Liver (tissue), 9 donors: ENCODE data around the gene IGF1R. TPM values are rescaled to one million over a fixed set of nuclear protein-coding genes. Genes with fewer than 3 reads are reported as not detected.

ENCODE experiments used
- DNase-seq: peaks from one replicate; pipeline ENCODE4 v3.0.0-alpha.2; 2017; ENCODE audit warnings: low spot score
- H3K27ac ChIP-seq, 2 donors: one replicate each; pipeline ENCODE4 v1.7.0; 2013; ENCODE audit warnings: inconsistent platforms in 2 of 2, low read length in 2 of 2, control low read depth in 1 of 2, low read depth in 1 of 2, mild to moderate bottlenecking in 1 of 2
- H3K27me3 ChIP-seq, 4 donors: one replicate each; pipeline versions ENCODE4 v1.6.1 to v1.7.0; 2013; ENCODE audit warnings: low read length in 3 of 4, inconsistent platforms in 1 of 4, mild to moderate bottlenecking in 1 of 4, moderate library complexity in 1 of 4; ENCODE audit not compliant: control insufficient read depth in 4 of 4, insufficient read depth in 4 of 4
- H3K36me3 ChIP-seq, 4 donors: one replicate each; pipeline versions ENCODE4 v1.6.1 to v1.7.0; 2013; ENCODE audit warnings: low read length in 3 of 4, mild to moderate bottlenecking in 3 of 4, low read depth in 1 of 4, moderate library complexity in 1 of 4; ENCODE audit not compliant: control insufficient read depth in 4 of 4, insufficient read depth in 3 of 4
- H3K4me1 ChIP-seq, 4 donors: one replicate each; pipeline versions ENCODE4 v1.6.1 to v1.7.0; 2013; ENCODE audit warnings: low read length in 3 of 4, mild to moderate bottlenecking in 3 of 4, moderate library complexity in 1 of 4; ENCODE audit not compliant: control insufficient read depth in 4 of 4, insufficient read depth in 4 of 4
- H3K4me3 ChIP-seq, 3 donors: one replicate each; pipeline versions ENCODE4 v1.6.1 to v1.7.0; 2013; ENCODE audit warnings: low read length in 3 of 3, control low read depth in 1 of 3, low read depth in 1 of 3, mild to moderate bottlenecking in 1 of 3
- H3K9ac ChIP-seq, 2 donors: one replicate each; pipeline ENCODE4 v1.7.0; 2013; ENCODE audit warnings: low read length in 2 of 2, mild to moderate bottlenecking in 2 of 2, moderate library complexity in 2 of 2, control low read depth in 1 of 2, low read depth in 1 of 2
- H3K9me3 ChIP-seq, 4 donors: one replicate each; pipeline versions ENCODE4 v1.6.1 to v1.7.0; 2013; ENCODE audit warnings: low read length in 3 of 4; ENCODE audit not compliant: control insufficient read depth in 4 of 4
- ATF3 ChIP-seq: IDR thresholded peaks from 2 replicates; pipeline ENCODE4 v1.6.1; 2016; ENCODE audit warnings: antibody characterized with exemption
- EGR1 ChIP-seq, 2 donors: IDR thresholded peaks; 2 replicates each; pipeline ENCODE4 v1.6.1; 2016 to 2018; ENCODE audit warnings: antibody characterized with exemption in 2 of 2, low read depth in 2 of 2
- FOXA1 ChIP-seq: IDR thresholded peaks from 2 replicates; pipeline ENCODE4 v1.6.1; 2016; ENCODE audit warnings: antibody characterized with exemption
- HNF4A ChIP-seq, 2 donors: conservative IDR thresholded peaks; 2 replicates each; pipeline ENCODE4 v1.6.1; 2016; ENCODE audit warnings: antibody characterized with exemption in 2 of 2, mild to moderate bottlenecking in 2 of 2
- JUND ChIP-seq, 2 donors: IDR thresholded peaks; 2 replicates each; pipeline ENCODE4 v1.6.1; 2016; ENCODE audit warnings: antibody characterized with exemption in 2 of 2
- NR2F2 ChIP-seq: IDR thresholded peaks from 2 replicates; pipeline ENCODE4 v1.6.1; 2016; ENCODE audit warnings: antibody characterized with exemption
- RAD21 ChIP-seq, 2 donors: IDR thresholded peaks; 2 replicates each; pipeline ENCODE4 v1.6.1; 2016; ENCODE audit warnings: antibody characterized with exemption in 2 of 2, mild to moderate bottlenecking in 2 of 2
- REST ChIP-seq: IDR thresholded peaks from 2 replicates; pipeline ENCODE4 v1.6.1; 2016; ENCODE audit warnings: antibody characterized with exemption, mild to moderate bottlenecking
- RXRA ChIP-seq, 2 donors: IDR thresholded peaks; 2 replicates each; pipeline ENCODE4 v1.6.1; 2017 to 2018; ENCODE audit warnings: antibody characterized with exemption in 2 of 2, mild to moderate bottlenecking in 1 of 2
- SP1 ChIP-seq: IDR thresholded peaks from 2 replicates; pipeline ENCODE4 v1.6.1; 2018; ENCODE audit warnings: antibody characterized with exemption, mild to moderate bottlenecking
- TAF1 ChIP-seq: conservative IDR thresholded peaks from 2 replicates; pipeline ENCODE4 v1.6.1; 2016; ENCODE audit warnings: antibody characterized with exemption, mild to moderate bottlenecking
- YY1 ChIP-seq: IDR thresholded peaks from 2 replicates; pipeline ENCODE4 v1.6.1; 2016; ENCODE audit warnings: antibody characterized with exemption, mild to moderate bottlenecking
- ZBTB33 ChIP-seq: IDR thresholded peaks from 2 replicates; pipeline ENCODE4 v1.6.1; 2016; ENCODE audit warnings: antibody characterized with exemption
- WGBS: extraction: QIAGEN DNeasy Blood & Tissue Kit; methylation state at CpG from one replicate; pipeline ENCODE4 v1.1.7; 2013; 5-methylcytosine and 5-hydroxymethylcytosine counted together
- polyA plus RNA-seq, 2 donors: library from polyadenylated mRNA; stranded (reverse) in 1 of 2; unstranded in 1 of 2; fragments of 200-250 nt in 1 of 2; fragments of >200 nt in 1 of 2; fragmentation: Nextera tagmentation in 1 of 2; extraction: Ambion mirVana in 1 of 2; gene quantifications; one replicate each; pipeline versions ENCODE4 v1.2.1 to v1.2.3, GENCODE V29; 2013 to 2015
- total RNA-seq, 2 donors: library from RNA; depleted of rRNA; stranded (reverse); fragments of >200 nt; gene quantifications; one replicate each; pipeline ENCODE4 v1.2.3, GENCODE V29; 2014
- TF ChIP-seq, protein P1 (sequence below): IDR thresholded peaks from 2 replicates; pipeline ENCODE4 v1.6.1; 2016; ENCODE audit warnings: antibody characterized with exemption
- TF ChIP-seq, protein P2 (sequence below): fragments of 150-350 bp; IDR thresholded peaks from 2 replicates; pipeline ENCODE4 v1.5.1; 2017; ENCODE audit warnings: improper control_type of control experiment, low read depth, low read length; ENCODE audit not compliant: missing input control
- donor health status: healthy.
- donor health status: healthy.
- donor health status: healthy.
- donor health status: healthy.
- donor health status: healthy.

The IGF1R gene
- total and polyA plus RNA-seq, 4 donors, result 0.69 to 10.3 (median 3.2) TPM

GRCh38 chr15:98986281-98986680, 337.9 kb downstream of the IGF1R start:
- Histone ChIP-seq H3K27me3 (no peaks in the 10 kb centered on the region), H3K4me3 (no peak overlapping the region), H3K36me3 (no peaks in the 10 kb centered on the region), H3K4me1 (peaks cover 0 to 4% (median 1%) of the 10 kb centered on the region in 4 donors), H3K9me3 (peaks cover 0 to 4% (median 3%) of the 10 kb centered on the region in 4 donors), H3K27ac (no peak overlapping the region), H3K9ac (no peak overlapping the region)
- TF ChIP-seq SP1 (no peak), TAF1 (no peak), RXRA (IDR thresholded peaks at IDR 0.05) (no peak), RAD21 (IDR thresholded peaks at IDR 0.05) (no peak), HNF4A (conservative IDR thresholded peaks at IDR 0.05) (no peak), JUND (IDR thresholded peaks at IDR 0.05) (no peak), ZBTB33 (no peak), EGR1 (IDR thresholded peaks at IDR 0.05; ENCODE audit: low read depth in 2 of 2) (no peak), YY1 (no peak), NR2F2 (no peak), REST (no peak), ATF3 (no peak), FOXA1 (no peak)
- TF ChIP-seq, protein P1, sequence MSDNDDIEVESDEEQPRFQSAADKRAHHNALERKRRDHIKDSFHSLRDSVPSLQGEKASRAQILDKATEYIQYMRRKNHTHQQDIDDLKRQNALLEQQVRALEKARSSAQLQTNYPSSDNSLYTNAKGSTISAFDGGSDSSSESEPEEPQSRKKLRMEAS, result no peak
- TF ChIP-seq, protein P2, sequence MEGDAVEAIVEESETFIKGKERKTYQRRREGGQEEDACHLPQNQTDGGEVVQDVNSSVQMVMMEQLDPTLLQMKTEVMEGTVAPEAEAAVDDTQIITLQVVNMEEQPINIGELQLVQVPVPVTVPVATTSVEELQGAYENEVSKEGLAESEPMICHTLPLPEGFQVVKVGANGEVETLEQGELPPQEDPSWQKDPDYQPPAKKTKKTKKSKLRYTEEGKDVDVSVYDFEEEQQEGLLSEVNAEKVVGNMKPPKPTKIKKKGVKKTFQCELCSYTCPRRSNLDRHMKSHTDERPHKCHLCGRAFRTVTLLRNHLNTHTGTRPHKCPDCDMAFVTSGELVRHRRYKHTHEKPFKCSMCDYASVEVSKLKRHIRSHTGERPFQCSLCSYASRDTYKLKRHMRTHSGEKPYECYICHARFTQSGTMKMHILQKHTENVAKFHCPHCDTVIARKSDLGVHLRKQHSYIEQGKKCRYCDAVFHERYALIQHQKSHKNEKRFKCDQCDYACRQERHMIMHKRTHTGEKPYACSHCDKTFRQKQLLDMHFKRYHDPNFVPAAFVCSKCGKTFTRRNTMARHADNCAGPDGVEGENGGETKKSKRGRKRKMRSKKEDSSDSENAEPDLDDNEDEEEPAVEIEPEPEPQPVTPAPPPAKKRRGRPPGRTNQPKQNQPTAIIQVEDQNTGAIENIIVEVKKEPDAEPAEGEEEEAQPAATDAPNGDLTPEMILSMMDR, result no peak
- no peak for DNase-seq
- 85% methylated on average over 1 of the region's 1 CpG for WGBS

DNA sequence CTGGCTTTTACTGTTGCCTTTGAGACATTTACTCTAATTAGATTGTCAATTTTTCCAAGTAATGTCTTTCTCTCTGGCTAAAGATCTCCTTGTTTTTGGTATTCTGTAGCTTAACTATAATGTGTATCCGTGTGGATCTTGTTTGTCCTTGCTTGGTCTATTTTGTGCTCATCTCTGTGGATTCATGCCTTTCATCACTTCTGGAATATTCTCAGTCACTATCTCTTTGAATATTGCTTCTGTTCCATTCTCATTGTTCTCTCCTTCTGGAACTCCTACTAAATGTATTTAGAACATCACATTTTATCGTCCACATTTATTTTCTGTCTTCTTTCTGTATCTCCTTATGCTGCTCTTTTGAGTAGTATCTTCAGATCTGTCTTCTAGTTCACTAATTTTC, 346.6 kb downstream of the IGF1R start:
- TF ChIP-seq RAD21 (IDR thresholded peaks at IDR 0.05), result no peak
- 81% methylated on average over 2 of the region's 2 CpGs for WGBS

More for the DNA sequence above, 346.6 kb downstream of the IGF1R start:
- DNase-seq, result no peak
- Histone ChIP-seq H3K27ac (no peak overlapping the region), H3K36me3 (no peaks in the 10 kb centered on the region), H3K27me3 (peaks cover 0 to 4% (median 0%) of the 10 kb centered on the region in 4 donors), H3K4me1 (no peaks in the 10 kb centered on the region), H3K4me3 (no peak overlapping the region), H3K9me3 (peaks cover 0 to 2% (median 0%) of the 10 kb centered on the region in 4 donors), H3K9ac (no peak overlapping the region)
